Activated CD4-positive, alpha-beta T cell treated with anti-CD3 and anti-CD28 coated beads for 36 hours (primary cell): Measurements from ENCODE around the gene FBXL4. TPM values are rescaled to one million over a fixed set of nuclear protein-coding genes. Genes with fewer than 3 reads are reported as not detected.

ENCODE experiments used
- ATAC-seq: fragments of 200-7000 bp; cut with Tn5 transposase; one replicate; pipeline ENCODE4 v1.10.0; 2021; ENCODE audit warnings: mild to moderate bottlenecking, moderate library complexity
- CTCF ChIA-PET: fragments of 350-600 bp; sonication (Branson Sonifier 250); formaldehyde crosslinking; loops from one replicate; lab custom pipeline; 2021; ENCODE audit warnings: antibody characterized with exemption; lab: Charles Lee
- POLR2A ChIA-PET: fragments of 350-600 bp; sonication (Branson Sonifier 250); formaldehyde crosslinking; loops from one replicate; lab custom pipeline; 2021; ENCODE audit warnings: antibody characterized with exemption, inconsistent platforms; lab: Charles Lee
- DNase-seq: peaks from one replicate; pipeline ENCODE4 v3.0.0-alpha.2; 2020
- H3K27ac Mint-ChIP-seq: one replicate; pipeline ENCODE4 v1.8.0; 2021; ENCODE audit warnings: mixed read lengths
- H3K27me3 Mint-ChIP-seq: one replicate; pipeline ENCODE4 v1.8.0; 2021; ENCODE audit warnings: mixed read lengths
- H3K36me3 Mint-ChIP-seq: one replicate; pipeline ENCODE4 v1.8.0; 2021; ENCODE audit warnings: low read depth, mixed read lengths
- H3K4me1 Mint-ChIP-seq: one replicate; pipeline ENCODE4 v1.8.0; 2021; ENCODE audit warnings: mixed read lengths
- H3K4me3 Mint-ChIP-seq: one replicate; pipeline ENCODE4 v1.8.0; 2021; ENCODE audit warnings: mild to moderate bottlenecking, moderate library complexity, mixed read lengths
- H3K9me3 Mint-ChIP-seq: one replicate; pipeline ENCODE4 v1.8.0; 2021; ENCODE audit warnings: low read depth, mixed read lengths
- intact Hi-C, 2 experiments: fragments of 100-400 bp; cut with DNase I in 1 of 2; cut with micrococcal nuclease in 1 of 2; formaldehyde crosslinking; loops; one replicate each; pipeline versions ENCODE4 v1.14.2 to v1.15.1; 2022 to 2024; cut with DNase I, micrococcal nuclease
- total RNA-seq, 2 experiments: library from RNA; stranded (reverse); gene quantifications; one replicate each; pipeline ENCODE4 v1.2.3, GENCODE V29; 2021

The FBXL4 gene
- total RNA-seq, 2 experiments from 2014 or later: 16.2 to 16.5 TPM

- ChIA-PET POLR2A (no interaction called here), CTCF (interaction anchor here (1.1 kb wide), 1 partner anchor 174 kb away, joined by 3 read pairs; no protein-coding TSS in a partner anchor)
- Mint-ChIP-seq H3K36me3 (peaks cover 31% of the 10 kb centered on the region), H3K27me3 (no peaks in the 10 kb centered on the region), H3K4me3 (peak overlapping the region; percentile 93), H3K27ac (peak overlapping the region; percentile 97), H3K4me1 (peaks cover 44% of the 10 kb centered on the region), H3K9me3 (peaks cover 11% of the 10 kb centered on the region)
- intact Hi-C loops: loop anchor here (2.0 to 10.0 kb wide), 4 partner anchors 113 to 1663 kb away; partner anchors contain the start of genes COQ3 (in 1 of the 2), MMS22L (in 1 of the 2), PNISR (in 1 of the 2) and POU3F2 (in 1 of the 2)
- DNase-seq (no peak), ATAC-seq (no peak)
Observed at GRCh38 chr6:98945311-98946115, 2.2 kb downstream of the FBXL4 start.

GRCh38 chr6:98944598-98945081 is 3.1 kb downstream of the FBXL4 start:
- Mint-ChIP-seq H3K27me3 (no peaks in the 10 kb centered on the region), H3K4me1 (peaks cover 44% of the 10 kb centered on the region), H3K36me3 (peaks cover 37% of the 10 kb centered on the region), H3K4me3 (no peak overlapping the region), H3K27ac (no peak overlapping the region), H3K9me3 (peaks cover 17% of the 10 kb centered on the region)
- POLR2A ChIA-PET: no interaction called here
- no peak for ATAC-seq
- CTCF ChIA-PET: interaction anchor here (1.1 kb wide), 1 partner anchor 175 kb away, joined by 3 read pairs; no protein-coding TSS in a partner anchor
- intact Hi-C loops: loop anchor here (5.0 to 10.0 kb wide), 3 partner anchors 112 to 1662 kb away; partner anchors contain the start of genes COQ3 (in 1 of the 2), MMS22L (in 1 of the 2) and POU3F2 (in 1 of the 2)
- DNase-seq: no peak

DNA sequence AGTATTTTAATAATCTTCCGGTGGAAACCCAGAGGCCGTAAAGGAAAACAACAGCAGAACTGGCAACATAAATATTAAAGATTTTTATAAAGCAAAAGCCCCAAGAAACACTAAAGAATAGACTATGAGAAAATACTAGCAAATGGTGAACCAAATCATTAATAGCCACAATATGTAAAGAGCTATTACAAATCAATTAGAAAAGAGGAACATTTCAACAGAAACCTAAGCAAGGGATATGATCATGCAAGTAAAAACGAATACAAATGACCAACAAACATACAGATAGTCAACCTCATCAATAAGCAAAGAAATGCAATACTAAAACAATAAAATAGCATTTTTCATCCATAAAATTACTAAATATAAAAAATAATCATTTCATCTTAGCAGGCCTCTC is 3.6 kb downstream of the FBXL4 start:
- H3K27me3 Mint-ChIP-seq: no peaks in the 10 kb centered on the region
- ChIA-PET POLR2A (no interaction called here), CTCF (interaction anchor here (1.1 kb wide), 1 partner anchor 175 kb away, joined by 3 read pairs; no protein-coding TSS in a partner anchor)
- no peak overlapping the region for H3K27ac Mint-ChIP-seq
- peaks cover 41% of the 10 kb centered on the region for H3K36me3 Mint-ChIP-seq
- DNase-seq (no peak), ATAC-seq (no peak)
- H3K4me1 Mint-ChIP-seq: peaks cover 42% of the 10 kb centered on the region
- H3K4me3 Mint-ChIP-seq: no peak overlapping the region
- H3K9me3 Mint-ChIP-seq: peaks cover 21% of the 10 kb centered on the region
- intact Hi-C loops: loop anchor here in 1 of 2 experiments (10.0 kb wide), 1 partner anchor 451 kb away; the partner anchor contains the start of gene COQ3

DNA sequence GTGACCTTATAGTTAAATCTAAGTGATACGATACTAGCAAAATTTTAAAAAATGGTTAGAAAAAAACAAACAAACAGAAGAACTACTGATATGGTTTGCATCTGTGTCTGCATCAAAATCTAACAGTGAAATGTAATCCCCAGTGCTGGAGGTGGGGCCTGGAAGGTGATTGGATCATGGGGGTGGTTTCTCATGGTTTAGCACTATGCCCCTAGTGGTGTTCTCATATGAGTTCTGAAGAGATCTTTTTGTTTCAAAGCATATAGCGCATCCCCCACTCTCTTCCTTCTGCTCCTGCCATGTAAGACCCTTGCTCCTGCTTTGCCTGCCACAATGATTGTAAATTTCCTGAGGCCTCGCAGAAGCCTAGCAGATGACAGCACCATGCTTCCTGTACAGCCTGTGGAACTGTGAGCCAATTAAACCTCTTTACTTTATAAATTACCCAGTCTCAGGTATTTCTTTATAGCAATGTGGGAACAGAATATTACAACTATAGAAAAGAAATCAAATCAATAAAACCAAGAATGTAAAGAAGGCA is 5.4 kb downstream of the FBXL4 start:
- peaks cover 46% of the 10 kb centered on the region for H3K36me3 Mint-ChIP-seq
- intact Hi-C loops: loop anchor here in 1 of 2 experiments (10.0 kb wide), 1 partner anchor 452 kb away; the partner anchor contains the start of gene COQ3
- ATAC-seq: peak; percentile 39
- POLR2A ChIA-PET: no interaction called here
- no peak overlapping the region for H3K4me3 Mint-ChIP-seq
- DNase-seq: peak; percentile 22
- H3K27ac Mint-ChIP-seq: no peak overlapping the region
- peaks cover 52% of the 10 kb centered on the region for H3K4me1 Mint-ChIP-seq
- CTCF ChIA-PET: no interaction called here
- no peaks in the 10 kb centered on the region for H3K27me3 Mint-ChIP-seq
- peaks cover 21% of the 10 kb centered on the region for H3K9me3 Mint-ChIP-seq

DNA sequence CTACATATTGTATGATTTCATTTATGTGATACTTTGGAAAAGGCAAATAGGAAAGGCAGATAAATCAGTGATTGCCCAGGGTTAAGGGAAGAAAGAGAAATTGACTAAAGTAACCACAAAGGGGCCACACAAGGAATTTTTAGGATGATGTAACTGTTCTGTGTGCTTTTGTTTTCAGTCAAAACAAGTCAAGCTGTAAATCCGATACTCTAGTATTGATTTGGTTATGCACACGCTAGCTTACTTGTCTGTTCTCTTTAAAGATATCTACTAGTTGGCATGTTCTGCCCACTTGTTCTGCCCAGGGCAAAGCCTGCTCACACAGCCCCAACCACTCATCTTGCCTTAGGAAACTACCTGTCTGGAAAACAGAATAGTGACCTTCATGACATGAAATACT is 6.4 kb downstream of the FBXL4 start:
- ChIA-PET POLR2A (no interaction called here), CTCF (no interaction called here)
- H3K36me3 Mint-ChIP-seq: peaks cover 43% of the 10 kb centered on the region
- intact Hi-C loops: loop anchor here in 1 of 2 experiments (10.0 kb wide), 1 partner anchor 453 kb away; the partner anchor contains the start of gene COQ3
- DNase-seq (no peak), ATAC-seq (no peak)
- no peak overlapping the region for H3K4me3 Mint-ChIP-seq
- peaks cover 21% of the 10 kb centered on the region for H3K9me3 Mint-ChIP-seq
- no peak overlapping the region for H3K27ac Mint-ChIP-seq
- peaks cover 50% of the 10 kb centered on the region for H3K4me1 Mint-ChIP-seq
- no peaks in the 10 kb centered on the region for H3K27me3 Mint-ChIP-seq

GRCh38 chr6:98937351-98937750 is 10.4 kb downstream of the FBXL4 start:
- peak; percentile 53 for ATAC-seq
- Mint-ChIP-seq H3K4me3 (no peak overlapping the region), H3K27me3 (no peaks in the 10 kb centered on the region), H3K4me1 (peaks cover 48% of the 10 kb centered on the region), H3K9me3 (peaks cover 17% of the 10 kb centered on the region), H3K36me3 (peaks cover 51% of the 10 kb centered on the region), H3K27ac (no peak overlapping the region)
- no peak for DNase-seq
- ChIA-PET CTCF (no interaction called here), POLR2A (no interaction called here)
- intact Hi-C loops: no loop called here

- peaks cover 43% of the 10 kb centered on the region for H3K36me3 Mint-ChIP-seq
Observed at GRCh38 chr6:98932381-98932780, 15.4 kb downstream of the FBXL4 start.

DNA sequence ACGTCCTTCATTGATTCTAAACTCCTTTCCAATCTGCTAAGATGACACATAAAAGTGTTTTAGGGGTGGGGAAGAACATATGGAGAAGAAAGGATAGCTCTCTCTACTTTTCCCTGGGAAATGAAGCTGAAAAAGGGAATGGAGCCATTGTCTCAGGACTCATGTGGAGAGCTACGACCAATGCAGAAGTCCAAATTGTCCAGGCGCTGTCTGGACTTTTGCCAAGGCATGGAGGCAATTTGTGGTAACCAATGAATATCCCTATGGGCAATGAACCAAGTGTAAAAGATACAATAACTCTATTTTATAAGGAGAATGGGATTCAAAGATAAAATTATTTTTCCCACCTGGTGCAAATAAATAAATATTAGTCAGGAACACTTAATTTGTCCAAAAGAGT is 16.1 kb downstream of the FBXL4 start:
- Mint-ChIP-seq H3K4me1 (peaks cover 36% of the 10 kb centered on the region), H3K36me3 (peaks cover 47% of the 10 kb centered on the region), H3K27me3 (no peaks in the 10 kb centered on the region), H3K9me3 (no peaks in the 10 kb centered on the region), H3K4me3 (no peak overlapping the region), H3K27ac (no peak overlapping the region)
- POLR2A ChIA-PET: no interaction called here
- intact Hi-C loops: no loop called here
- CTCF ChIA-PET: no interaction called here
- ATAC-seq (no peak), DNase-seq (no peak)

More at GRCh38 chr6:98932381-98932780, 15.4 kb downstream of the FBXL4 start:
- CTCF ChIA-PET: no interaction called here
- Mint-ChIP-seq H3K27me3 (no peaks in the 10 kb centered on the region), H3K9me3 (no peaks in the 10 kb centered on the region), H3K27ac (no peak overlapping the region), H3K4me1 (peaks cover 38% of the 10 kb centered on the region), H3K4me3 (no peak overlapping the region)
- intact Hi-C loops: no loop called here
- no peak for ATAC-seq
- POLR2A ChIA-PET: no interaction called here
- no peak for DNase-seq

GRCh38 chr6:98929498-98930060 is 18.2 kb downstream of the FBXL4 start:
- Mint-ChIP-seq H3K27ac (no peak overlapping the region), H3K36me3 (peaks cover 54% of the 10 kb centered on the region), H3K4me3 (no peak overlapping the region), H3K9me3 (no peaks in the 10 kb centered on the region), H3K4me1 (peaks cover 29% of the 10 kb centered on the region), H3K27me3 (no peaks in the 10 kb centered on the region)
- intact Hi-C loops: no loop called here
- ATAC-seq (no peak), DNase-seq (no peak)
- CTCF ChIA-PET: no interaction called here
- POLR2A ChIA-PET: no interaction called here

DNA sequence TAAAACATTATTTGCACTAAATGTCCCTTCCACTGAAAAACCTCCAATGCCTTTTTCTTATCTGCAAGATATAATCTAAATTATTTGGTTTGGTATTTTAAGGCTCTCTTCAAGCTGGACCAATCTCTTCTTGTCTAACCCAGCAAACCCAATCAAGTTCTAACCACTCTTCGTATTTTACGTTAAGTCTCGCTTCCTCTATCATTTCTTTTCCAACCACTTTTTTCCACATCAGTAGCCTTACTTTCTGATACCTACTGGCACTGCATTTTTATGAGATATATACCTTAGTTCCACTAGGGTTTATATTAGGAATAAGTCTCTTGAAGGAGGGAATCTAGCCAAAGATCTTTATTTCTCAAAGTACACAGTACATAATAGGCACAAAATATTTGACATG is 19.1 kb downstream of the FBXL4 start:
- Mint-ChIP-seq H3K9me3 (no peaks in the 10 kb centered on the region), H3K36me3 (peaks cover 49% of the 10 kb centered on the region), H3K27ac (no peak overlapping the region), H3K27me3 (no peaks in the 10 kb centered on the region), H3K4me3 (no peak overlapping the region), H3K4me1 (peaks cover 23% of the 10 kb centered on the region)
- no peak for DNase-seq
- intact Hi-C loops: no loop called here
- POLR2A ChIA-PET: no interaction called here
- CTCF ChIA-PET: interaction anchor here (0.6 kb wide), 1 partner anchor 502 kb away, joined by 3 read pairs; no protein-coding TSS in a partner anchor
- ATAC-seq: no peak

DNA sequence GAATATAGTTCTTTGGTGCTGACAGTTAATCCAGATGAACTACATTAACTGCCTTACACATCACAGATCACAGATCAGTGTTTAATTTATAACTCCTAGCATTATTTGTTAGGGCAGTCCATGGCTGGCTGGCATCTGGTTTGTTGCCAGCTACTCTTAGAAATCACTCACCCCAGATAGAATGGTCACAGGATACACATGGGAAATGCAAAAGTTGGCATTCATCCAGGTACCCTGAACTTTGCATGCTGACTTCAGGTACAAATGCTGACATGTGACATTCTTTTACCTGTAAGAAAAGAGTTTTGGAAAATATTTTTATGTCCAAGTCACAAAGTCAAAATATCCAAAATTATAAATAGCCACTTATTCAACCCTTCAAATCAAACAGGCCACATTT is 20.2 kb downstream of the FBXL4 start:
- H3K4me3 Mint-ChIP-seq: no peak overlapping the region
- H3K36me3 Mint-ChIP-seq: peaks cover 47% of the 10 kb centered on the region

More for the DNA sequence above, 20.2 kb downstream of the FBXL4 start:
- intact Hi-C loops: no loop called here
- Mint-ChIP-seq H3K4me1 (peaks cover 15% of the 10 kb centered on the region), H3K27ac (no peak overlapping the region), H3K9me3 (no peaks in the 10 kb centered on the region), H3K27me3 (no peaks in the 10 kb centered on the region)
- DNase-seq: no peak
- POLR2A ChIA-PET: no interaction called here
- CTCF ChIA-PET: interaction anchor here (1.1 kb wide), 1 partner anchor 14 kb away, joined by 3 read pairs; no protein-coding TSS in a partner anchor
- no peak for ATAC-seq
